Activated CD4-positive, alpha-beta T cell treated with anti-CD3 and anti-CD28 coated beads for 36 hours (primary cell): ENCODE results near the gene ACOT6. TPM values are rescaled to one million over a fixed set of nuclear protein-coding genes. Genes with fewer than 3 reads are reported as not detected.
"Not testable (repeated sequence)": the region's sequence is repeated elsewhere in the genome, so short reads cannot be mapped to it uniquely, and the experiment has no call there.

ENCODE experiments used
- ATAC-seq: fragments of 200-7000 bp; cut with Tn5 transposase; one replicate; pipeline ENCODE4 v1.10.0; 2021; ENCODE audit warnings: mild to moderate bottlenecking, moderate library complexity
- CTCF ChIA-PET: fragments of 350-600 bp; sonication (Branson Sonifier 250); formaldehyde crosslinking; loops from one replicate; lab custom pipeline; 2021; ENCODE audit warnings: antibody characterized with exemption; lab: Charles Lee
- POLR2A ChIA-PET: fragments of 350-600 bp; sonication (Branson Sonifier 250); formaldehyde crosslinking; loops from one replicate; lab custom pipeline; 2021; ENCODE audit warnings: antibody characterized with exemption, inconsistent platforms; lab: Charles Lee
- DNase-seq: peaks from one replicate; pipeline ENCODE4 v3.0.0-alpha.2; 2020
- H3K27ac Mint-ChIP-seq: one replicate; pipeline ENCODE4 v1.8.0; 2021; ENCODE audit warnings: mixed read lengths
- H3K27me3 Mint-ChIP-seq: one replicate; pipeline ENCODE4 v1.8.0; 2021; ENCODE audit warnings: mixed read lengths
- H3K36me3 Mint-ChIP-seq: one replicate; pipeline ENCODE4 v1.8.0; 2021; ENCODE audit warnings: low read depth, mixed read lengths
- H3K4me1 Mint-ChIP-seq: one replicate; pipeline ENCODE4 v1.8.0; 2021; ENCODE audit warnings: mixed read lengths
- H3K4me3 Mint-ChIP-seq: one replicate; pipeline ENCODE4 v1.8.0; 2021; ENCODE audit warnings: mild to moderate bottlenecking, moderate library complexity, mixed read lengths
- H3K9me3 Mint-ChIP-seq: one replicate; pipeline ENCODE4 v1.8.0; 2021; ENCODE audit warnings: low read depth, mixed read lengths
- intact Hi-C, 2 experiments: fragments of 100-400 bp; cut with DNase I in 1 of 2; cut with micrococcal nuclease in 1 of 2; formaldehyde crosslinking; loops; one replicate each; pipeline versions ENCODE4 v1.14.2 to v1.15.1; 2022 to 2024; cut with DNase I, micrococcal nuclease
- total RNA-seq, 2 experiments: library from RNA; stranded (reverse); gene quantifications; one replicate each; pipeline ENCODE4 v1.2.3, GENCODE V29; 2021

ACOT6 gene
- total RNA-seq, 2 experiments from 2014 or later = 0.18 TPM; not detected in 1

DNA sequence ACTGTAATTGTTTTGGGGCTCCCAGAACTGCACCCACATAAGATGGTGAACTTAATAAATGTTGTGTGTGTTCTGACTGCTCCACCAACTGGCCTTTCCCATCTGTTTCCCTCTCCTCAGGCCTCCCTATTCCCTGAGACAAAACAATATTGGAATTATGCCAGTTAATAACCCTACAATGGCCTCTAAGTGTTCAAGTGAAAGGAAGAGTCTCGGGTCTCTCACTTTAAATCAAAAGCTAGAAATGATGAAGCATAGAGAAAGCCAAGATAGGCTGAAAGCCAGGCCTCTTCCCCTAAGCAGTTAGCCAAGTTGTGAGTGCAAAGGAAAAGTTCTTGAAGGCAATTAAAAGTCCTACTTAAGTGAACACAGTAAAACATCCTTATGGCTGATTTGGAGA is 13.4 kb downstream of the ACOT6 start:
- no peak for ATAC-seq
- no peaks in the 10 kb centered on the region for H3K9me3 Mint-ChIP-seq
- no peak overlapping the region for H3K27ac Mint-ChIP-seq
- no peak overlapping the region for H3K4me3 Mint-ChIP-seq
- intact Hi-C loops = no loop called here
- H3K27me3 Mint-ChIP-seq = peaks cover 5% of the 10 kb centered on the region
- ChIA-PET CTCF (interaction anchor here (1.1 to 1.3 kb wide), 3 partner anchors 20 to 118 kb away, joined by 3 to 6 read pairs (median 4); no protein-coding TSS in a partner anchor), POLR2A (interaction anchor here (0.6 kb wide), 1 partner anchor 600 kb away, joined by 3 read pairs; no protein-coding TSS in a partner anchor)
- no peaks in the 10 kb centered on the region for H3K36me3 Mint-ChIP-seq
- DNase-seq = no peak
- H3K4me1 Mint-ChIP-seq = peaks cover 5% of the 10 kb centered on the region

DNA sequence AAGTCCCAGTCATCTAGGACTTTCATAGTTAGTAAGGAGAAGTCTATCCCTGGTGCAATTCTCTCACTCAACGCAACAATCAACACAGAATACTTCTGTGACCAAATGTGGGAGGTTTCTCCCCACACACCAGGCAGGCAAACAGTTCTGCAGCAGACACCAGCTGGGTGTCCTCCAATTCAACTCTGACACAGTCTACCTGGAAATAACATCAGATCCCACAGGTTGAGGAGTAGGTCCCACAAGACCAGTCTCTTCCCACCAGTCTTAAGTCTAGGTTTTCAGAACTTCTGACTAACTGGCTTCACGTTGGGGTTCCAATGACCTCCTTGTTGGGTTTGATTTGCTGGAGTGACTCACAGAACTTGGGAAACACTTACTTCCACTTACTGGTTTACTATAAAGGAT is 14.8 kb downstream of the ACOT6 start:
- peak; percentile 38 for DNase-seq
- Mint-ChIP-seq H3K36me3 (no peaks in the 10 kb centered on the region), H3K27ac (no peak overlapping the region), H3K4me3 (no peak overlapping the region), H3K4me1 (peaks cover 5% of the 10 kb centered on the region), H3K9me3 (no peaks in the 10 kb centered on the region), H3K27me3 (peaks cover 5% of the 10 kb centered on the region)
- POLR2A ChIA-PET = interaction anchor here (0.6 kb wide), 2 partner anchors 10 to 37 kb away, joined by 3 to 4 read pairs; no protein-coding TSS in a partner anchor
- ATAC-seq = peak; percentile 90
- CTCF ChIA-PET = interaction anchor here (0.6 to 1.1 kb wide), 6 partner anchors 23 to 165 kb away, joined by 3 to 4 read pairs (median 3); no protein-coding TSS in a partner anchor
- intact Hi-C loops = no loop called here

DNA sequence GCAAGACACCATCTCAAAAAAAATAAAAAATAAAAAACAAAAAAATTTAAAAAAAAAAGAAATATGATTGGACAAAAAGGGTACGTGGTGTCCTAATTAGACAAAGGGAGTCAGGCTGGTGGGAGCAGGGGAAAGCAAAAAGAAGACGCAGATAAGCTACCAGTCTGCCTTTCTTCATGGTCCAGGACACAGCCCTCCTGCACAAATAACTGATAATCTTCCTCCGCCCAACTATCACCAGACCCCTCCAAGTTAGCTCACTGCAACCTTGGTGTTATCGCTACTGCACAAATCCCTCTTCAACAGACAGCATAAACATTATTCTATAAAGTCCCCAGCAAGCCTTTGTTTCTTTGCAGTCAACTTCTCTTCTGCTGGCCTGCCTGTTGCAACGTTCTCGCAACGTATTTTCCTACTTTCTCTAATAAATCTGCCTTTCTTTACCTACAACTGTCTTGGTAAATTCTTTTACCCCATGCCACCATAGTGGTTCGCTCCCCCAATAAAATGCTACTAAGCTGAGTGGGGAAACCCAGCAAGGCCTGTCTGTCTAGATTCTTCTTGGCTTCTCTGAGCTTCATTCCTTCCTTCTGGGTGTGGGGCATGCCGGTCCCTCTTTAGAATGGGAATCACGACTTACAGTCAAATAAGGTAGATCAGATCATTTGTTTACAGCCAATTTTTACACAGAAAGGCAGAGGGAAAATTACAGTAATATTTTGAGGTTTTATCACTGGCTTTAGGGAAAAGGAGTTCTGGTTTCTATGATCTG is 17.9 kb downstream of the ACOT6 start:
- no peak for DNase-seq
- H3K27ac Mint-ChIP-seq = no peak overlapping the region
- ChIA-PET CTCF (interaction anchor here (0.9 to 1.1 kb wide), 2 partner anchors 119 to 120 kb away, joined by 3 to 5 read pairs; no protein-coding TSS in a partner anchor), POLR2A (no interaction called here)
- no peaks in the 10 kb centered on the region for H3K36me3 Mint-ChIP-seq
- peaks cover 11% of the 10 kb centered on the region for H3K27me3 Mint-ChIP-seq
- H3K9me3 Mint-ChIP-seq = no peaks in the 10 kb centered on the region
- no peak for ATAC-seq
- H3K4me1 Mint-ChIP-seq = peaks cover 10% of the 10 kb centered on the region
- H3K4me3 Mint-ChIP-seq = no peak overlapping the region
- intact Hi-C loops = loop anchor here (5.0 to 10.0 kb wide), 4 partner anchors 63 to 458 kb away; partner anchors contain the start of gene ACOT2 (in 1 of the 2)

DNA sequence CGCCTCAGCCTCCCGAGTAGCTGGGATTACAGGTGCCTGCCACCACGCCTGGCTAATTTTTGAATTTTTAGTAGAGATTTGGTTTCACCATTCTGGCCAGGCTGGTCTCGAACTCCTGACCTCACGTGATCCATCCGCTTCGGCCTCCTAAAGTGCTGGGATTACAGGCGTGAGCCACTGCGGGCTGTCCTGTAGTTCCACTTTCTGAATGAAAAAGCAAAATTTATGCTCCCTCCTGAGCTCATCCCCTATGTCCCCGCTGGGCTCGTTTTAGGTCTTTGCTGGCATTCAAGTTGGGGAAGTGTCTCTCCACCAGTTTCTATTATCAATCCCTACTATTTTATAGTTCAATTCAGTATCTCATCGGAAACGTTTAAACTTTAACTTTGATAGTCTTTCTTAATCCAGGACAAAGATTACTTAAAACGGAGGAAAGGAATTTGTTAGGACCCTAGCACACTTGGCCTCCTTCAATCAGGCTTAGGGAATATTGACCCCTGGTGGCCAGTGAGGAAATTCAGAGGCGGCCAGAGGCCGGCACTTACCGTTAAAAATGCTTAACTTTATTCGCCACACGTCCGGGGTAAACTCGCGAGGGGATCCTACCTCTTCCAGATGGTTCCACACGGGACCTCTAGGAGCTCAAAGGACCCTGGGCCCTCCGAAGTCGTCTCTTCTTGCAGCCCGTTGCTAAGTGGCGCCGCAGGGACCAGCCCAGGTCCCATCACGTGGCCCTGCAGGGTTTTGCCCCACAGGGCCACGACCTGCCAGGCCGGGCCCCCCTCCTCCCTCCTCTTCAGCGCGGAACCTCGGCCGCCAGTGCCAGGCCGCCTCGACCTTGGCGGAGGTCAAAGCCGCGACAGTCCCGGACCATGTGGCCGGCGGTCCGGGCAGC is 21.0 kb downstream of the ACOT6 start:
- Mint-ChIP-seq H3K36me3 (no peaks in the 10 kb centered on the region), H3K4me1 (peaks cover 5% of the 10 kb centered on the region), H3K27ac (peak overlapping the region; percentile 37), H3K9me3 (no peaks in the 10 kb centered on the region), H3K4me3 (peak overlapping the region; percentile 49), H3K27me3 (peaks cover 12% of the 10 kb centered on the region)
- CTCF ChIA-PET = interaction anchor here (0.6 to 3.7 kb wide), 20 partner anchors 11 to 339 kb away, joined by 3 to 40 read pairs (median 4); partner anchors contain the start of genes ACOT2, ACOT6 and RIOX1
- DNase-seq (peak; percentile 74), ATAC-seq (peak; percentile 82)
- POLR2A ChIA-PET = interaction anchor here (0.5 kb wide), 1 partner anchor 389 kb away, joined by 3 read pairs; no protein-coding TSS in a partner anchor
- intact Hi-C loops = loop anchor here (1.0 to 10.0 kb wide), 7 partner anchors 41 to 461 kb away; partner anchors contain the start of gene ACOT2 (in 1 of the 2)

DNA sequence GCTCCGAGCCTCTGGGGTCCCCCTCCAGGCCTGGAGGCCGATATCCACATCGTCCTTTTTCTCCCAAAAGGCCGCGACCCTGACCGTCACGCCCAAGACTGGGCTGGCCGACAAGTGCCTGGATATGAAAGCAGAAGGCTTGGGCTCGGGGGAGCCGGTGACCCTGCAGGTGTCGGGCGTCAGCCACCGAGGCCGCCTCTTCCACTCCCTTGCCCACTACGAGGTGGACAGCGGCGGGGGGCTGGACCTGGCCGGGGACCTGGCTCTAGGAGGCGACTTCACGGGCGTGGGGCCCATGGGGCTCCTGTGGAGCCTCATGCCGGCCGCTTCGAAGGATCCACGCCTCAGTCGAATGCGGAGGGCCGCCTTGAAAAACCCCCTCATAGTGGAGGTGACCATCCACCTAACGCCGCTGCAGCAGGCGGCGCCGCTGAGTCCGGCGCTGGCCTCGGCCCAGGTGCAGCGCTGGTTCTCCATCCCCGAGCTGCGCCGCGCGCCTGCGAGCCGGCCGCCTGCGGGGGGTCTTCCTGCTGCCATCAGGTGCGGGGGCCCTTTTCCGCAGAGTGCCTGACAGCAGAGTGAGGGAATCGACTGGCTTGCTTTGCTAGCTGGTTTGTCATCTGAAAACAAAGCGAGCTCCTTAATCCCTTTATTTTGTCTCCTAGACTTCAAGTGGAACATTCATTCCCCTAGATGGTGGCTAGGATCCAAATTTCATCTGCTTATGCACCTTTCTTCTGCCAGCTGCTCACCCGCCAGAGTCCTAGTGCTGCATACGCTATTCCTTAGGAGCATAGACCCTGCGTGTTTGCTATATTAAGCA is 21.9 kb downstream of the ACOT6 start:
- H3K9me3 Mint-ChIP-seq = no peaks in the 10 kb centered on the region
- peaks cover 9% of the 10 kb centered on the region for H3K4me1 Mint-ChIP-seq
- H3K4me3 Mint-ChIP-seq = peak overlapping the region; percentile 49
- peak; percentile 26 for DNase-seq
- H3K27ac Mint-ChIP-seq = no peak overlapping the region
- H3K36me3 Mint-ChIP-seq = no peaks in the 10 kb centered on the region
- ChIA-PET POLR2A (interaction anchor here (0.5 kb wide), 2 partner anchors 388 to 1117 kb away, joined by 3 read pairs; no protein-coding TSS in a partner anchor), CTCF (interaction anchor here (0.6 to 3.7 kb wide), 13 partner anchors 13 to 279 kb away, joined by 3 to 40 read pairs (median 7); partner anchors contain the start of genes ACOT2 and ACOT6)
- peak; percentile 10 for ATAC-seq
- intact Hi-C loops = loop anchor here (5.0 to 10.0 kb wide), 4 partner anchors 67 to 462 kb away; partner anchors contain the start of gene ACOT2 (in 1 of the 2)
- H3K27me3 Mint-ChIP-seq = peaks cover 12% of the 10 kb centered on the region

DNA sequence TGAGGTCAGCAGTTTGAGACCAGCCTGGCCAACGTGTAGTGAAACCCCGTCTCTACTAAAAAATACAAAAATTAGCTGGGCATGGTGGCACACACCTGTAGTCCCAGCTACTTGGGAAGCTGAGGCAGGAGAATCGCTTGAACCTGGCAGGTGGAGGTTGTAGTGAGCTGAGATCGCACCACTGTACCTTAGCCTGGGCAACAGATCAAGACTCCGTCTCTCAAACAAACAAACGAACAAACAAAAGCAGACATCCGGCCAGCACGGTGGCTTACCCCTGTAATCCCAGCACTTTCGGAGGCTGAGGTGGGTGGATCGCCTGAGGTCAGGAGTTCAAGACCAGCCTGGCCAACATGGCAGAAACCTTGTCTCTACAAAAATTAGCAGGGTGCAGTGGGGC is 24.0 kb downstream of the ACOT6 start:
- H3K4me3 Mint-ChIP-seq, ATAC-seq, DNase-seq, H3K27me3 Mint-ChIP-seq, POLR2A ChIA-PET, H3K27ac Mint-ChIP-seq, H3K9me3 Mint-ChIP-seq, H3K36me3 Mint-ChIP-seq: not testable (repeated sequence)
- intact Hi-C loops = loop anchor here in 1 of 2 experiments (10.0 kb wide), 1 partner anchor 342 kb away; no protein-coding TSS in a partner anchor
- CTCF ChIA-PET = interaction anchor here (0.8 to 1.2 kb wide), 2 partner anchors 133 to 194 kb away, joined by 3 to 4 read pairs; no protein-coding TSS in a partner anchor
- H3K4me1 Mint-ChIP-seq = peaks cover 11% of the 10 kb centered on the region

DNA sequence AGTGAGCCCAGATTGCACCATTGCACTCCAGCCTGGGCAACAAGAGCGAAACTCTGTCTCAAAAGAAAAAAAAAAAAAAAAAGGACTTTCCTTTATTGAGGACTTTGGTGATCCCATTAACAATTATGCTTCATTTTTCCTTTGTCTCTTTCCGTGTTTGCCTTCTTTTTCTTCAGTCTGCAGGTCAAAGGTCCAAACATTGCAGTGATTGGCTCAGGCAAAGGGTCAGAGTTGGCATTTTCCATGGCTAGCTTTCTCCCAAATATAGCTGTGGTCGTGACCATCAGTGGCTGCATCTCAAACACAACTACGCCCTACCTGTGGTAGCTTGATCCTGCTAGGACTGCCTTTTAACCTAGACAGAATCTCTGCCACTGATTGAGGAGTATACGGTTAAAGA is 25.5 kb downstream of the ACOT6 start:
- no peaks in the 10 kb centered on the region for H3K9me3 Mint-ChIP-seq
- H3K27me3 Mint-ChIP-seq = peaks cover 7% of the 10 kb centered on the region
- DNase-seq (no peak), ATAC-seq (no peak)
- H3K36me3 Mint-ChIP-seq = no peaks in the 10 kb centered on the region
- intact Hi-C loops = loop anchor here in 1 of 2 experiments (10.0 kb wide), 1 partner anchor 343 kb away; no protein-coding TSS in a partner anchor
- ChIA-PET CTCF (interaction anchor here (0.7 to 1.6 kb wide), 3 partner anchors 42 to 147 kb away, joined by 3 to 6 read pairs (median 3); partner anchors contain the start of gene RIOX1), POLR2A (no interaction called here)
- peaks cover 11% of the 10 kb centered on the region for H3K4me1 Mint-ChIP-seq
- no peak overlapping the region for H3K27ac Mint-ChIP-seq
- no peak overlapping the region for H3K4me3 Mint-ChIP-seq

DNA sequence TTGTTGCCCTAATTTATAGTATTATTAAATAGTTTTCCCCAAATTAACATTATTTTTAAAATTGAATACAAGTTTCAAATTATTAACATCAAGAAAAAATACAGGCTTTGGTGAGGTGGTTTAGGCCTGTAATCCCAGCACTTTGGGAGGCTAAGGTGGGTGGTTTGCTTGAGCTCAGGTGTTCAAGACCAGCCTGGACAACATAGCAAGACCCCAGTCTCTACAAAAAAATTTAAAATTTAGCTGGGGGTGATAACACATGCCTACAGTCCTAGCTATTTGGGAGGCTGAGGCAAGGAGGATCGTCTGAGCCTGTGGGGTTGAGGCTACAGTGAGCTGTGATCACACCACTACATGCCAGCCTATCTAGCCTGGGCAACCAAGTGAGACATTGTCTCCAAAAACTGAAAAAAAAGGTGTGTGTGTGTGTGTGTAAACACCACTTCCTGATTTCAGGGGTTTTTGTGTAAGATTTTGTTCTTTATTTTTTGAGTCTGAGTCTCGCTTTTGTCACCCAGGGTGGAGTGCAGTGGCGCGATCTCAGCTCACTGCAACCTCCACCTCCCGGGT is 28.6 kb downstream of the ACOT6 start:
- POLR2A ChIA-PET = interaction anchor here (0.7 kb wide), 1 partner anchor 73 kb away, joined by 6 read pairs; no protein-coding TSS in a partner anchor
- intact Hi-C loops = loop anchor here (5.0 kb wide), 2 partner anchors 56 to 376 kb away; partner anchors contain the start of genes BBOF1 (in 1 of the 2) and ENTPD5 (in 1 of the 2)
- peaks cover 20% of the 10 kb centered on the region for H3K4me1 Mint-ChIP-seq
- H3K9me3 Mint-ChIP-seq = no peaks in the 10 kb centered on the region
- no peak for DNase-seq
- H3K36me3 Mint-ChIP-seq = no peaks in the 10 kb centered on the region
- no peak overlapping the region for H3K27ac Mint-ChIP-seq
- CTCF ChIA-PET = interaction anchor here (0.7 to 0.8 kb wide), 2 partner anchors 132 to 157 kb away, joined by 3 read pairs; no protein-coding TSS in a partner anchor
- H3K27me3 Mint-ChIP-seq = no peaks in the 10 kb centered on the region
- no peak for ATAC-seq
- H3K4me3 Mint-ChIP-seq = no peak overlapping the region

DNA sequence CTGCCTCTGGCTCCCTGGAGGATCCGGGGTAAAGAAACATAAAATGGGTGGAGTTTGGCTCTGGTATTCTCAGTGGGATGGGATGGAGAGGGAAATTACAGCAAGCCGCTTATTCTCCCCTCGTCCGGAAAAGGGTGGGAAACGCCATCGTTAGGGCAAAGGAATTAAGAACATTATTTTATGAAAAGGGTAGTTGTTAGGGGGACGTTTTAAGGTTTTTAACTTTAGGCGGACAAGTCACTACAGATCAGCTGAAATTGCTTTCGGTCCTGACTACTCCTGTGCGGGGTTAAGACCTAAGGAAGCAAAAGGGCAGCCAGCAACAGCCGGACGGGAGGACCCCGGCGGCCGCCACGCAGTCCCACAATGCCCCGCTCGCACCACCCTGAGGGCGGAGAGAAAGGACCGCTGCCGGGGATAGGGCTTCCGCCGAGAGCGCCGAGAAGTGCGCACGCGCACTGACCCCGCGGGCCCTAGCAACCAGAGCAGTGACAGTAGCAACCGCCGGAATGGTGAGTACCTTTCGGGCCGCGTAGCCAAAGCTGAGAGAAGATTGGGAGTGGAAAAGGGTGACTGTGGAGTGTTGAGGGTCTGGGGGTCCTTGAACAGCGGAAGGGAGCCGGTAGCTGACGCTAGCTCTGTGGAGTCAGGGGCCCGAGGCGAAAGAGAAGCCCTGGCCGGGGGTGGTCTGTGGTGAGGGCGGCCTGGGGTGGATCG is 32.4 kb downstream of the ACOT6 start, which contains the start of gene DNAL1:
Gene DNAL1 (plus strand): TSS at position 456 of the 717 bp plus-strand sequence. CDS start 54 bp downstream, at position 510.
- peak; percentile 100 for ATAC-seq
- H3K4me1 Mint-ChIP-seq = peaks cover 16% of the 10 kb centered on the region
- H3K9me3 Mint-ChIP-seq = no peaks in the 10 kb centered on the region
- H3K27ac Mint-ChIP-seq = peak within 1 kb of the TSS; percentile 91
- CTCF ChIA-PET = interaction anchor here (0.5 to 1.4 kb wide), 4 partner anchors 12 to 1630 kb away, joined by 3 to 4 read pairs (median 3); no protein-coding TSS in a partner anchor
- H3K27me3 Mint-ChIP-seq = no peaks in the 10 kb centered on the region
- peak within 1 kb of the TSS; percentile 98 for H3K4me3 Mint-ChIP-seq
- peak; percentile 95 for DNase-seq
- intact Hi-C loops = loop anchor here (1.0 to 5.0 kb wide), 9 partner anchors 53 to 617 kb away; partner anchors contain the start of genes ACOT2 (in 1 of the 2), ALDH6A1 (in 1 of the 2), BBOF1 (in 1 of the 2) and ENTPD5 (in 1 of the 2)
- no peaks in the 10 kb centered on the region for H3K36me3 Mint-ChIP-seq
- POLR2A ChIA-PET = interaction anchor here (0.6 to 1.4 kb wide), 2 partner anchors 76 to 848 kb away, joined by 3 to 5 read pairs; partner anchors contain the start of gene ACOT2
